B cell (primary cell): ENCODE data around the gene ERC1. TPM values are rescaled to one million over a fixed set of nuclear protein-coding genes. Genes with fewer than 3 reads are reported as not detected.
A peak's percentile ranks its signal among the peaks of the same experiment; 100 is the strongest.

Experiments used
- ATAC-seq: fragments of 200-7000 bp; cut with Tn5 transposase; one replicate; pipeline ENCODE4 v1.10.0; 2021; ENCODE audit warnings: low read depth, mild to moderate bottlenecking, moderate number of reproducible peaks, moderate library complexity
- CTCF ChIA-PET: fragments of 350-600 bp; sonication (Branson Sonifier 250); formaldehyde crosslinking; loops from one replicate; lab custom pipeline; 2021; ENCODE audit warnings: antibody characterized with exemption, inconsistent platforms; lab: Charles Lee
- POLR2A ChIA-PET: fragments of 350-600 bp; sonication (Branson Sonifier 250); formaldehyde crosslinking; loops from one replicate; lab custom pipeline; 2021; ENCODE audit warnings: antibody characterized with exemption; lab: Charles Lee
- DNase-seq: peaks from one replicate; pipeline ENCODE4 v3.0.0; 2013
- H2AFZ ChIP-seq: 2 replicates; pipeline ENCODE4 v1.6.1; 2012; ENCODE audit warnings: mild to moderate bottlenecking, low read depth, low read length; ENCODE audit not compliant: insufficient read depth, poor library complexity, severe bottlenecking
- H3K27ac ChIP-seq, 2 donors: 1 replicate in 1 of 2; 2 replicates in 1 of 2; pipeline ENCODE4 v1.5.1; 2012 to 2013; ENCODE audit warnings: low read length in 2 of 2, mild to moderate bottlenecking in 2 of 2, moderate library complexity in 1 of 2
- H3K27me3 ChIP-seq, 4 experiments: fragments of 200-600 bp in 1 of 4; sonication (generic) in 1 of 4; replicated peaks in 1 of 4; 1 replicate in 2 of 4; 2 replicates in 2 of 4; pipeline versions ENCODE4 v1.6.1 to v1.7.0; 2013 to 2016; ENCODE audit warnings: low read length in 3 of 4, mild to moderate bottlenecking in 2 of 4, mixed read lengths in 1 of 4, moderate library complexity in 1 of 4; ENCODE audit not compliant: insufficient read depth in 4 of 4, control insufficient read depth in 3 of 4; ENCODE audit errors: control extremely low read depth in 1 of 4
- H3K36me3 ChIP-seq, 2 experiments: replicated peaks in 1 of 2; 1 replicate in 1 of 2; 2 replicates in 1 of 2; pipeline versions ENCODE4 v1.6.1 to v1.7.1; 2013; ENCODE audit warnings: low read length in 1 of 2; ENCODE audit not compliant: insufficient read depth in 2 of 2, control insufficient read depth in 1 of 2; ENCODE audit errors: control extremely low read depth in 1 of 2, extremely low read depth in 1 of 2
- H3K4me1 ChIP-seq, 2 donors: fragments of 200-600 bp in 1 of 2; sonication (generic) in 1 of 2; 1 replicate in 1 of 2; 2 replicates in 1 of 2; pipeline versions ENCODE4 v1.5.1 to v1.6.1; 2013 to 2017; ENCODE audit warnings: low read length in 2 of 2; ENCODE audit not compliant: control insufficient read depth in 2 of 2, insufficient read depth in 2 of 2
- H3K4me2 ChIP-seq: replicated peaks from 2 replicates; pipeline ENCODE3; 2012; ENCODE audit warnings: mild to moderate bottlenecking, low read depth, low read length; ENCODE audit not compliant: poor library complexity, severe bottlenecking
- H3K4me3 ChIP-seq, 5 experiments: fragments of 200-600 bp in 1 of 5; sonication (generic) in 1 of 5; 1 replicate in 3 of 5; 2 replicates in 2 of 5; pipeline versions ENCODE4 v1.5.1 to v1.7.0; 2011 to 2016; ENCODE audit warnings: low read length in 4 of 5, mild to moderate bottlenecking in 4 of 5, low read depth in 2 of 5, control low read depth in 1 of 5, moderate library complexity in 1 of 5; ENCODE audit not compliant: insufficient read depth in 1 of 5; ENCODE audit errors: control extremely low read depth in 1 of 5, extremely low read depth in 1 of 5
- H3K79me2 ChIP-seq: fragments of 200-600 bp; sonication (generic); one replicate; pipeline ENCODE4 v1.6.0; 2016; ENCODE audit warnings: low read length; ENCODE audit not compliant: control insufficient read depth, insufficient read depth
- H3K9ac ChIP-seq: fragments of 200-600 bp; sonication (generic); 2 replicates; pipeline ENCODE4 v1.6.1; 2017; ENCODE audit warnings: mild to moderate bottlenecking, low read length, moderate library complexity
- H3K9me3 ChIP-seq, 3 donors: one replicate each; pipeline versions ENCODE4 v1.6.1 to v1.7.1; 2013; ENCODE audit warnings: low read length in 2 of 3; ENCODE audit not compliant: control insufficient read depth in 2 of 3, insufficient read depth in 1 of 3; ENCODE audit errors: control extremely low read depth in 1 of 3
- H4K20me1 ChIP-seq: 2 replicates; pipeline ENCODE4 v1.6.0; 2012; ENCODE audit warnings: mild to moderate bottlenecking, low read length; ENCODE audit not compliant: insufficient read depth, control insufficient read depth, poor library complexity, severe bottlenecking
- H3K27ac Mint-ChIP-seq: one replicate; pipeline ENCODE4 v1.8.0; 2021; ENCODE audit warnings: mixed read lengths
- H3K27me3 Mint-ChIP-seq: one replicate; pipeline ENCODE4 v1.8.0; 2021; ENCODE audit warnings: mixed read lengths
- H3K4me1 Mint-ChIP-seq: one replicate; pipeline ENCODE4 v1.8.0; 2021; ENCODE audit warnings: mixed read lengths
- H3K4me3 Mint-ChIP-seq: one replicate; pipeline ENCODE4 v1.8.0; 2021; ENCODE audit warnings: mixed read lengths
- H3K9me3 Mint-ChIP-seq: one replicate; pipeline ENCODE4 v1.8.0; 2022; ENCODE audit warnings: mixed read lengths; ENCODE audit not compliant: insufficient read depth
- EZH2 ChIP-seq: IDR thresholded peaks from 2 replicates; pipeline ENCODE4 v1.6.1; 2012; ENCODE audit warnings: borderline replicate concordance, low read depth, mild to moderate bottlenecking, moderate library complexity, low read length; ENCODE audit not compliant: insufficient read depth, poor library complexity, severe bottlenecking
- WGBS: methylation state at CpG from one replicate; pipeline ENCODE4 v1.1.5; 2013; ENCODE audit warnings: missing lambda C conversion rate; ENCODE audit not compliant: insufficient coverage; 5-methylcytosine and 5-hydroxymethylcytosine counted together
- intact Hi-C: fragments of 100-400 bp; cut with micrococcal nuclease; formaldehyde crosslinking; loops from one replicate; pipeline ENCODE4 v1.10.0; 2022
- polyA plus RNA-seq: library from polyadenylated mRNA; depleted of rRNA; stranded (reverse); fragments of >200 nt; gene quantifications from 2 replicates; pipeline ENCODE4 v1.2.3, GENCODE V29; 2012
- total RNA-seq, 2 donors: library from RNA; stranded (reverse); fragments of 120-200 nt in 1 of 2; gene quantifications; 1 replicate in 1 of 2; 2 replicates in 1 of 2; pipeline versions ENCODE4 v1.2.3 to v1.2.4, GENCODE V29; 2013 to 2022
- TF ChIP-seq, protein P1 (sequence below): fragments of 200-600 bp; IDR thresholded peaks from one replicate; pipeline ENCODE4 v1.8.0; 2022; ENCODE audit warnings: antibody characterized with exemption, mild to moderate bottlenecking

Gene ERC1
- total and polyA plus RNA-seq, 2 donors (not counting 1 experiment from before 2014, with no cell fraction given), result 4.0 to 77.6 TPM

DNA sequence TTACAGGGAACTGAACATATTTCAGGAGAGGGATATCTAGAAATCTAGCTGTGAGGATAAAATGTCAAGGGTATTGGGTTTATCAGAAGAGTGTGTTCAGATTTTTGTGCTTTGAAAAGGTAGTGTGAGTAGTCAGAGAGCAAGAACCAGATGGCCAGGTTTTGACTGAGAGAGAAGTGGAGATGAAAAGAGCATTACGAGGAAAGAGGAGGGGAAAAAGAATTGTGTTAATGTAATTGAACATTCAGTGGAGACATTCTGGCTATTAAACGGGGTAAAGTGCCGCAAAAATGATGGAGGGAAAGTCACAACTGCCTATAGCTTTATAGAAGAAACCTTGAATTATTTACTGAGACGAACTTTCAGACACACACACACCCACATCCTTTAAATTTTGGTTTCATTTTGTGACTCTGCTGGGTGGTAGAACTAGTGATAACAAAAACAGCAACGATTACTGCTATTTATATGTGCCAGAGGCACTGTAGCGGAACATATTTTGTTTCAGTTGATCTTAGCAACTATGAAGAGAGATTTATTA lies 213.6 kb downstream of the ERC1 start:
- no peak overlapping the region for H3K4me3 Mint-ChIP-seq
- Histone ChIP-seq H3K27ac (peak overlapping the region; percentile 86 to 94), H3K4me1 (peaks cover 23 to 48% of the 10 kb centered on the region in 2 donors), H3K9ac (peak overlapping the region; percentile 72), H3K79me2 (no peaks in the 10 kb centered on the region), H2AFZ (peak overlapping the region; percentile 84), H3K36me3 (no peaks in the 10 kb centered on the region), H3K4me3 (peak overlapping the region; percentile 42 to 85 (median 63)), H4K20me1 (no peaks in the 10 kb centered on the region), H3K9me3 (no peaks in the 10 kb centered on the region), H3K4me2 (peak overlapping the region; percentile 75), H3K27me3 (no peaks in the 10 kb centered on the region)
- H3K9me3 Mint-ChIP-seq, result no peaks in the 10 kb centered on the region
- CTCF ChIA-PET, result interaction anchor here (1.7 to 2.9 kb wide), 2 partner anchors 87 to 398 kb away, joined by 6 to 12 read pairs; no protein-coding TSS in a partner anchor
- no peaks in the 10 kb centered on the region for H3K27me3 Mint-ChIP-seq
- intact Hi-C loops, result loop anchor here (5.0 kb wide), 3 partner anchors 87 to 452 kb away; partner anchors contain the start of gene WNK1
- H3K4me1 Mint-ChIP-seq, result peaks cover 28% of the 10 kb centered on the region
- DNase-seq (peak; percentile 74), ATAC-seq (peak; percentile 87)
- WGBS, result 0% methylated on average over 1 of the region's 6 CpGs
- POLR2A ChIA-PET, result no interaction called here
- no peak overlapping the region for H3K27ac Mint-ChIP-seq
- TF ChIP-seq, protein P1, sequence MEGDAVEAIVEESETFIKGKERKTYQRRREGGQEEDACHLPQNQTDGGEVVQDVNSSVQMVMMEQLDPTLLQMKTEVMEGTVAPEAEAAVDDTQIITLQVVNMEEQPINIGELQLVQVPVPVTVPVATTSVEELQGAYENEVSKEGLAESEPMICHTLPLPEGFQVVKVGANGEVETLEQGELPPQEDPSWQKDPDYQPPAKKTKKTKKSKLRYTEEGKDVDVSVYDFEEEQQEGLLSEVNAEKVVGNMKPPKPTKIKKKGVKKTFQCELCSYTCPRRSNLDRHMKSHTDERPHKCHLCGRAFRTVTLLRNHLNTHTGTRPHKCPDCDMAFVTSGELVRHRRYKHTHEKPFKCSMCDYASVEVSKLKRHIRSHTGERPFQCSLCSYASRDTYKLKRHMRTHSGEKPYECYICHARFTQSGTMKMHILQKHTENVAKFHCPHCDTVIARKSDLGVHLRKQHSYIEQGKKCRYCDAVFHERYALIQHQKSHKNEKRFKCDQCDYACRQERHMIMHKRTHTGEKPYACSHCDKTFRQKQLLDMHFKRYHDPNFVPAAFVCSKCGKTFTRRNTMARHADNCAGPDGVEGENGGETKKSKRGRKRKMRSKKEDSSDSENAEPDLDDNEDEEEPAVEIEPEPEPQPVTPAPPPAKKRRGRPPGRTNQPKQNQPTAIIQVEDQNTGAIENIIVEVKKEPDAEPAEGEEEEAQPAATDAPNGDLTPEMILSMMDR, result no peak
- TF ChIP-seq EZH2, result no peak

GRCh38 chr12:1205512-1206060 lies 214.6 kb downstream of the ERC1 start:
- Histone ChIP-seq H3K27ac (peak overlapping the region; percentile 86 to 94), H3K9ac (peak overlapping the region; percentile 72), H3K4me2 (peak overlapping the region; percentile 75), H3K4me3 (peak overlapping the region in 1 of 5 experiments; percentile 74), H3K36me3 (no peaks in the 10 kb centered on the region), H3K9me3 (no peaks in the 10 kb centered on the region), H3K27me3 (no peaks in the 10 kb centered on the region), H4K20me1 (no peaks in the 10 kb centered on the region), H2AFZ (peak overlapping the region; percentile 51), H3K4me1 (peaks cover 23 to 48% of the 10 kb centered on the region in 2 donors), H3K79me2 (no peaks in the 10 kb centered on the region)
- Mint-ChIP-seq H3K9me3 (no peaks in the 10 kb centered on the region), H3K27me3 (no peaks in the 10 kb centered on the region), H3K4me3 (no peak overlapping the region), H3K4me1 (peaks cover 30% of the 10 kb centered on the region), H3K27ac (peak overlapping the region; percentile 39)
- ATAC-seq (no peak), DNase-seq (no peak)
- intact Hi-C loops, result loop anchor here (5.0 kb wide), 1 partner anchor 453 kb away; the partner anchor contains the start of gene WNK1
- ChIA-PET POLR2A (interaction anchor here (0.6 to 0.9 kb wide), 2 partner anchors 25 to 256 kb away, joined by 3 read pairs; partner anchors contain the start of gene RAD52), CTCF (interaction anchor here (1.7 to 2.9 kb wide), 2 partner anchors 87 to 397 kb away, joined by 6 to 12 read pairs; no protein-coding TSS in a partner anchor)
- TF ChIP-seq, protein P1, result no peak
- TF ChIP-seq EZH2, result no peak
- WGBS, result no CpG with 5 or more reads among the region's 4 CpGs
